Cardiac septum (tissue), 1 donor: ENCODE measurements around the gene F12. TPM values are rescaled to one million over a fixed set of nuclear protein-coding genes. Genes with fewer than 3 reads are reported as not detected.
A peak's percentile ranks its signal among the peaks of the same experiment; 100 is the strongest.
"Not testable (repeated sequence)": the region's sequence is repeated elsewhere in the genome, so short reads cannot be mapped to it uniquely, and the experiment has no call there.

Experiments used
- DNase-seq: peaks from one replicate; pipeline ENCODE4 v3.0.0-alpha.2; 2020; ENCODE audit warnings: low spot score
- intact Hi-C: fragments of 100-400 bp; cut with DNase I; formaldehyde crosslinking; loops from one replicate; pipeline ENCODE4 v1.14.0; 2022
- total RNA-seq: library from RNA; stranded (reverse); fragmentation: NEBNext Ultra II Directional; extraction: Animal tissue kit (Norgen Biotek cat#: 25700); gene quantifications from one replicate; pipeline ENCODE4 v1.2.1, GENCODE V29; 2021
- donor health status: DM: no; HTN: no; CAD: no.

The F12 gene
- total RNA-seq, 1 donor from 2014 or later, result not detected

- no peak for DNase-seq
- intact Hi-C loops, result no loop called here
Measured at GRCh38 chr5:177425196-177425800, 15.9 kb upstream of the F12 start.

- DNase-seq, result no peak
- intact Hi-C loops, result no loop called here
Measured at GRCh38 chr5:177423671-177424070, 14.3 kb upstream of the F12 start.

GRCh38 chr5:177421062-177421798, 11.9 kb upstream of the F12 start:
- no peak for DNase-seq
- intact Hi-C loops, result no loop called here

DNA sequence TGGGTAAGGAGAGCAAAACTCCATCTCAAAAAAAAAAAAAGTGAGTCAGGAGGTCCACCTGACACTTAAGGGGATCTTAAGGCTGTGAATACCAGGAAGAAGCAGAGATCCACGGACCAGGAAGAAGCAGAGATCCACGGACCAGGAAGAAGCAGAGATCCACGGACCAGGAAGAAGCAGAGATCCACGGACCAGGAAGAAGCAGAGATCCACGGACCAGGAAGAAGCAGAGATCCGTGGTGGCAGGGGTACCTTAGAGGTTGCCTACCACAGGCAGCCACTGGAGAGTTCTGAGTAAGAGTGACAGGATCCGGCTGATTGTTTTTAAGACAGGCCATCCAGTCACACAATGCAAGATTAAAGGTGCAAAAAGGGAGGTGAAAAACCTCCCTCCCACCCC, 11.1 kb upstream of the F12 start:
- intact Hi-C loops, DNase-seq: not testable (repeated sequence)

DNA sequence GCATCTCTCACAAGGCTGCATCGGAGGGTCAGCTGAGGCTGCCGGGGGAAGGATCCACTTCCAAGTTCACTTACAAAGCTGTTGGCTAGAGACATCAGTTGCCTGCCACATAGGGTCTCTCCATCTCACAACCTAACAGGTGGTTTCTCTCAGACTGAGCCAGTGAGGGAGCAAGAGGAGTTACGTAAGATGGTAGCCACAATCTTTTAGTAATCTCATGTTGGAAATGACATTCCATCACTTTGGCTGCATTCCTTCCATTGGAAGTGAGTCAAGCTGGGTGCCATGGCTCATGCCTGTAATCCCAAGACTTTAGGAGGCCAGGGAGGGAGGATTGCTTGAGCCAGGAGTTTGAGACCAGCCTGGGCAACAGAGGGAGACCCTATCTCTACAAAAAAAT, 9.7 kb upstream of the F12 start:
- intact Hi-C loops, result no loop called here
- no peak for DNase-seq

DNA sequence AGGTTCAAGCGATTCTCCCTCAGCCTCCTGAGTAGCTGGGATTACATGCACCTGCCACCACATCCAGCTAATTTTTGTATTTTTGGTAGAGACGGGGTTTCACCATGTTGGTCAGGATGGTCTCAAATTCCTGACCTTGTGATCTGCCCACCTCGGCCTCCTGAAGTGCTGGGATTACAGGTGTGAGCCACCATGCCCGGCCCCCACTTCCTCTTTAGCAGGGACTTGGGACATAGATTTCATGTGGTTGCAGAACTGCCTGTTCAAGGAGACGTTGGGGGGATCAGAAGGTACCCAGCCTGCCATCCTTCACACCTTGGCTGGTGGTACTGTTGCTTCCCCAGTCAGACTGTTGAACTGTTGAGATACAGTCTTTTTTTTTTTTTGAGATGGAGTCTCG, 7.7 kb upstream of the F12 start:
- intact Hi-C loops, DNase-seq: not testable (repeated sequence)

- intact Hi-C loops, result no loop called here
- no peak for DNase-seq
Measured at GRCh38 chr5:177414481-177414880, 5.1 kb upstream of the F12 start.

GRCh38 chr5:177412603-177413233, 3.4 kb upstream of the F12 start:
- intact Hi-C loops, result no loop called here
- no peak for DNase-seq

DNA sequence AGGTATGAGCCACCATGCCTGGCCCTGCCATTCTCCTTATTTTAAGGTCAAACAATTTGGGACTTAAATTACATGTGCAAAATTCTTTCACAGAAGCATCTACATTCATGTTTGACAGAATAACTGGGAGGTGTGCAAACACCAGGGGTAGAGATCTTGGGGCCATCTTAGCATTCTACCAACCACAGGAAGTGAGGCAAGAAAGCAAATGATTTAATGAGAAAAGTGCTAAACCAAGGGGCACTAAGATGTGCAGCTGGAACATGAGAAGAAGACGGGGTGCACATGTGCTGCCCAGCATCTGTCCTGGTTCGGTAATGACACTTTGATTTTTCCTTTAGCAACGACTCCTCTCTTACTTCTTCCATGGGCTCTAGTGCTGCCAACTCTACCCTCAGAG, 1.2 kb upstream of the F12 start:
- intact Hi-C loops, result no loop called here

GRCh38 chr5:177405805-177406204, 3.6 kb downstream of the F12 start:
- DNase-seq, result peak; percentile 85
- intact Hi-C loops, result no loop called here

More for the DNA sequence above, 1.2 kb upstream of the F12 start:
- no peak for DNase-seq

DNA sequence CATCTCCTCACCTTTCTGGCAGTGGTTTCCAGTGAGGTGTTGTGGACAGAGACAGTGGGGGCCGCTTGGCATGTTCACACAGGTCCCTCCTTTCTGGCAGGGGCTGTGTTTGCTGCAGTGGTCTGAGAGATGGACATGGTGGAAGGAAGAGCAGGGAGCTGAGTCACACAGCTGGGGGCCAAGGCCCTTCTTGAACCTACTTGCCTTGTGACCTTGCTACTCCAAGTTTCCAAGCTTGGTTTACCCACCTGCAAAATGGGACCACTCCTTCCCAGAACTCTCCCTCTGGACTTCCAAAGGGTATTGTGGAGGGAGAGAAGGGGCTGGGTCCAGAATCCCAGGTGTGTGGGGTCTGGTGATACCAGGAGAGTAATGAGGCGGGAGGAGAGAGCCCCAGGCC, 4.1 kb downstream of the F12 start:
- intact Hi-C loops, result no loop called here
- DNase-seq, result no peak

DNA sequence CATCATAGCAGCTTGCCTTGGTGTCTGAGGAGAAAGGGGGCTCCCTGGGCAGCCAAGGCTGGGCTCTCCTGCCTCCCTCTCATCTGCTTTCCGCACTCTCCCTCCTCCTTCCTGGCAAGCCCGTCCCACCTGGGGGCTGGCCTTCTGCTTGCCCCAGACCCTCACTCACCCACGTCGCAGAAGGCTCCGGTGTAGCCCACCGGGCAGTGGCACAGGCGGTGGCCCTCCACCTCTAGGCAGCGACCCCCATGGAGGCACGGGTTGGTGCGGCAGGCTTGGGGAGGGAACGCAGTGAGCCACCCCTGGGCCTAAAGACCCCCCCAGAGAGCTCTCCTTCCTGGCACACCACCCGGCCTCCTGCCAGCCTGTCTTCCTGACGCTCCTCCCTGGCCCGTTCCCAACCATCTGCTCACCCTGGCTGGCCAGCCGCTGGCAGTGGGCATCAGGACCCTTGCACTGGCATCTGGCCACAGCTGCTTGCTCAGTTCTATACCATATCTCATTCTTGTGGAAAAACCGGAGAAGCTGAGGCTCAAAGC, 4.7 kb downstream of the F12 start:
- intact Hi-C loops, result loop anchor here (1.0 kb wide), 1 partner anchor 50 kb away; no protein-coding TSS in a partner anchor

GRCh38 chr5:177403792-177404640, 5.3 kb downstream of the F12 start:
- peak; percentile 95 for DNase-seq
- intact Hi-C loops, result loop anchor here (1.0 kb wide), 1 partner anchor 50 kb away; no protein-coding TSS in a partner anchor

More for the DNA sequence above, 4.7 kb downstream of the F12 start:
- no peak for DNase-seq

DNA sequence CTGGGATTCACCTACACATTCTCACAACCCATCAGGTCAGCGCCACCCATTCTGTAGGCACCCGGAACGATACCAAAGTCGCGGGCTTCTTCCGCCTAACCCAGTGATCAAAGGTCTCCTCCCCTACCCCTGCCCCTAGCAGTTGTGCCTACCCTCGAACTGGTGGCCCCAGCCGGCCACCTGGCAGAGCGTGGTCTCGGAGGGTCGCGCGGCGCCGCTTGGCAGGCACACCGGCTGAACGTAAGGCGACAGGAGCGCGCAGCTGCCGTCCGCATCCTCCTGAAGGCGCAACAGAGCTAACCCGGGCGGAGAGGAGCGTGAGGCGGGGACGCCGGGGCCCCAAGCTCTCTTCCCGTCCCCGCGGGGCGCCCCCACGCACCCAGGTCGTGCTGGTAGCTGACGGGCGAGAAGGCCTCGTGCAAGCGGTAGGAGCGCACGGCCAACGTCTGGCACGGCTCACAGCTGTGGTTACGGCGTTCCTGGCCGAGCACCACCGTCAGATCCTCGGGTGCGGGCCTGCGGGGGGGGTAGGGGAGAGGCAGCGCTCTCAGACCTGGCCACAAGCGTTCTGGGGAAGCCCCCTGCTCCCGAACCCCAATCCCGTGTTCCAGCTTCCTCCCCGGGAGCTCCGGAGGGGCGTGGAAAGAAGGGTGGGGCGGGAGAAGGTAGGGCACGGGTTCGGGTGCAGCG, 6.1 kb downstream of the F12 start:
- intact Hi-C loops, result no loop called here
- DNase-seq, result no peak

- intact Hi-C loops, result no loop called here
- DNase-seq, result no peak
Measured at GRCh38 chr5:177402271-177403043, 6.9 kb downstream of the F12 start.

DNA sequence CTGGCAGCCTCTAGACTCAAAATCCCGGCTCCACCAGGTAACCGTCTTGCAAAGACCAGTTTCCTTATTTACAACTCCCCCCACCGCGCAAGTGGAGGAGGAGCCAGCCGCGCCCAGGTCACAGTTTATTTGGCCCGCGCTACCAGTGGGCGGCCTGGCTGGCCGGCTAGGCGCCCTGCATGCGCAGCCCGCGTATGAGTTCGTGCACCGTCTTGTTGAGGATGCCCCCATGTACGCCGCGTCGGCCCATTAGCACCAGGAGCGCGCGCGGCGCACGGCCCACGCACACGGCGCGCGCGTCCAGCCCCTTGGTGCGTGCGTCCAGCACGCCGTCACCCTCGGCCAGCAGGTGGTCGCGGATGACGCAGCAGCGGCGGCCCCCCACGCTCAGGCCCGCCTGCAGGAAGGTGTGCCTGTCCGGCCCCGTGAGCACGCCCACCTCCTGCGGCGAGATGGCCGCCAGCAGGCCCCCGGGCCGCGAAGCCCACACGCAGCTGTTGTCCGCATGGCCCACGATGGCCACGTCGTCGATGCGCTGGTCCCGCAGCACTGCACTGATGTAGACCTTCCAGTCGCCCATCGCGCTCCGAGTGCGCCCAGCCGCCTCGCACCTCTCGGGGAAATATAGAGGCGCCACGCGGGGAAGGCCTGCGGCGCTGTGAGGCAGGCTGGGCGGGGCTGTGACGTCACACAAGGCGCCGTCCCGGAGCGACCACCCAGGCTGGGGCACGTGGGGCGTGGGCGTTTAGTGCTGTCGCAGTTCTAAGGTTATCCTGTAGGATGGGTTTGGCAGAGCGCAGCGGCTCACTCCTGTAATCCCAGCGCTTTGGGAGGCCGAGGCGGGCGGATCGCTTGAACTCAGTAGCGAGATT, 9.1 kb downstream of the F12 start, which contains the start of gene PFN3:
PFN3 (minus strand) TSS at position 665 of the 872 bp plus-strand sequence; CDS start at position 580, 85 bp downstream.
- no peak for DNase-seq
- intact Hi-C loops, result no loop called here

GRCh38 chr5:177397875-177398390, 11.4 kb downstream of the F12 start:
- DNase-seq, result no peak
- intact Hi-C loops, result no loop called here
